NCI-H1436 treated with DMSO at 0.1 percent for 48 hours (cell line): ENCODE measurements around the gene POTEJ.
"Not testable (repeated sequence)": the region's sequence is repeated elsewhere in the genome, so short reads cannot be mapped to it uniquely, and the experiment has no call there.

Experiments used
- DNase-seq: peaks from one replicate; lab custom pipeline; 2025; lab: John Stamatoyannopoulos, UW

The POTEJ gene

GRCh38 chr2:130611140-130611539 is at the start of gene POTEJ:
Gene POTEJ (plus strand): TSS chr2:130611440. CDS start chr2:130611533, 93 bp downstream.
- not testable (repeated sequence) for DNase-seq

- DNase-seq = not testable (repeated sequence)
These were observed 45.1 kb upstream of the POTEJ start for GRCh38 chr2:130566165-130566564.

GRCh38 chr2:130571929-130572328 is 39.3 kb upstream of the POTEJ start:
- not testable (repeated sequence) for DNase-seq

- not testable (repeated sequence) for DNase-seq
These were observed 37.0 kb upstream of the POTEJ start for GRCh38 chr2:130574230-130574629.

- not testable (repeated sequence) for DNase-seq
These were observed 34.9 kb upstream of the POTEJ start for GRCh38 chr2:130576209-130576784.

GRCh38 chr2:130577559-130577958 is 33.7 kb upstream of the POTEJ start:
- DNase-seq = not testable (repeated sequence)

GRCh38 chr2:130579121-130579520 is 32.1 kb upstream of the POTEJ start:
- not testable (repeated sequence) for DNase-seq

GRCh38 chr2:130581491-130581890 is 29.7 kb upstream of the POTEJ start:
- not testable (repeated sequence) for DNase-seq

- DNase-seq = not testable (repeated sequence)
These were observed 28.3 kb upstream of the POTEJ start for GRCh38 chr2:130582970-130583369.

GRCh38 chr2:130583582-130583981 is 27.7 kb upstream of the POTEJ start:
- not testable (repeated sequence) for DNase-seq

- DNase-seq = not testable (repeated sequence)
These were observed 26.5 kb upstream of the POTEJ start for GRCh38 chr2:130584726-130585125.

GRCh38 chr2:130588688-130589458 is 22.4 kb upstream of the POTEJ start:
- not testable (repeated sequence) for DNase-seq

- not testable (repeated sequence) for DNase-seq
These were observed 20.9 kb upstream of the POTEJ start for GRCh38 chr2:130590170-130590841.

GRCh38 chr2:130590842-130591359 is 20.3 kb upstream of the POTEJ start:
- DNase-seq = not testable (repeated sequence)

- DNase-seq = not testable (repeated sequence)
These were observed 18.3 kb upstream of the POTEJ start for GRCh38 chr2:130592791-130593414.

- DNase-seq = not testable (repeated sequence)
These were observed 17.2 kb upstream of the POTEJ start for GRCh38 chr2:130594011-130594410.

GRCh38 chr2:130596757-130597156 is 14.5 kb upstream of the POTEJ start:
- DNase-seq = not testable (repeated sequence)

- DNase-seq = not testable (repeated sequence)
These were observed 13.2 kb upstream of the POTEJ start for GRCh38 chr2:130597994-130598393.

- not testable (repeated sequence) for DNase-seq
These were observed 12.8 kb upstream of the POTEJ start for GRCh38 chr2:130598463-130598862.

GRCh38 chr2:130599393-130599792 is 11.8 kb upstream of the POTEJ start, which contains the start of gene CFC1:
Gene CFC1 (minus strand): TSS chr2:130599575. CDS start chr2:130599287, 288 bp downstream.
- DNase-seq = not testable (repeated sequence)

- DNase-seq = not testable (repeated sequence)
These were observed 11.3 kb upstream of the POTEJ start for GRCh38 chr2:130599926-130600325.
